ENCODE data around the gene LBHD2. TPM values are rescaled to one million over a fixed set of nuclear protein-coding genes. Genes with fewer than 3 reads are reported as not detected.

Gene LBHD2
- total RNA-seq, 1 experiment from 2014 or later = not detected

GRCh38 chr14:103131580-103131979 is 47.6 kb downstream of the LBHD2 start:
- Histone ChIP-seq H3K9me3 (ENCODE audit: control insufficient read depth, insufficient read depth, low read depth, low read length) (no peaks in the 10 kb centered on the region), H3K27me3 (ENCODE audit: control insufficient read depth, insufficient read depth, low read length) (no peaks in the 10 kb centered on the region), H3K4me1 (ENCODE audit: control insufficient read depth, insufficient read depth, low read length) (peaks cover 70% of the 10 kb centered on the region), H3K27ac (ENCODE audit: low read length) (no peak overlapping the region; the same call in 1 of the 2 replicates), H3K4me3 (ENCODE audit: low read depth in 2 of 2, low read length in 2 of 2) (no peak overlapping the region), H3K36me3 (ENCODE audit: control insufficient read depth, insufficient read depth, low read length) (0 out of 2 replicates have a peak, but pooled peaks cover 2% of the 10 kb centered on the region)
- no TSS peak for BruUV-seq (replicated peaks)
- POLR2A ChIA-PET = no interaction called here
- TF ChIP-seq SIN3A (IDR thresholded peaks at IDR 0.05; ENCODE audit: borderline replicate concordance, insufficient read depth, low read depth, low read length) (no peak), CTCF (IDR thresholded peaks at IDR 0.05) (no peak), POLR2AphosphoS5 (IDR thresholded peaks at IDR 0.05; ENCODE audit: low read depth, low read length) (no peak), REST (IDR thresholded peaks at IDR 0.05; ENCODE audit: insufficient read depth in 1 of 2, low read depth in 2 of 2, low read length in 1 of 2) (no peak), TCF7L2 (IDR thresholded peaks at IDR 0.05; ENCODE audit: low read depth, low read length) (no peak)
- ATAC-seq (no peak), DNase-seq (ENCODE audit: low read depth, low spot score) (no peak)
- in situ Hi-C loops (cut with HindIII; ENCODE audit: low pct_unique_long_range_greater_than_20kb, low sequenced_read_pairs) = no loop called here
- intact Hi-C loops (cut with micrococcal nuclease; ENCODE audit: unreplicated experiment) = no loop called here
- CTCF ChIA-PET = no interaction called here

GRCh38 chr14:103132381-103133209 is 48.6 kb downstream of the LBHD2 start:
- DNase-seq (ENCODE audit: low read depth, low spot score) (no peak), ATAC-seq (no peak)
- intact Hi-C loops (cut with micrococcal nuclease; ENCODE audit: unreplicated experiment) = no loop called here
- H3K27me3 ChIP-seq (ENCODE audit: control insufficient read depth, insufficient read depth, low read length) = no peaks in the 10 kb centered on the region
- CTCF ChIA-PET = no interaction called here
- in situ Hi-C loops (cut with HindIII; ENCODE audit: low pct_unique_long_range_greater_than_20kb, low sequenced_read_pairs) = no loop called here
- POLR2A ChIA-PET = no interaction called here
- no TSS peak for BruUV-seq (replicated peaks)
- H3K27ac ChIP-seq (ENCODE audit: low read length) = peak overlapping the region; percentile 51
- no peaks in the 10 kb centered on the region for H3K9me3 ChIP-seq (ENCODE audit: control insufficient read depth, insufficient read depth, low read depth, low read length)
- peaks cover 78% of the 10 kb centered on the region for H3K4me1 ChIP-seq (ENCODE audit: control insufficient read depth, insufficient read depth, low read length)
- no peak for TF ChIP-seq TCF7L2 (IDR thresholded peaks at IDR 0.05; ENCODE audit: low read depth, low read length)
- no peak; the same call in 1 of the 2 replicates for TF ChIP-seq POLR2AphosphoS5 (IDR thresholded peaks at IDR 0.05; ENCODE audit: low read depth, low read length)
- TF ChIP-seq SIN3A (IDR thresholded peaks at IDR 0.05; ENCODE audit: borderline replicate concordance, insufficient read depth, low read depth, low read length) = no peak
- no peak for TF ChIP-seq REST (IDR thresholded peaks at IDR 0.05; ENCODE audit: insufficient read depth in 1 of 2, low read depth in 2 of 2, low read length in 1 of 2)
- no peak for TF ChIP-seq CTCF (IDR thresholded peaks at IDR 0.05)
- H3K36me3 ChIP-seq (ENCODE audit: control insufficient read depth, insufficient read depth, low read length) = 0 out of 2 replicates have a peak, but pooled peaks cover 2% of the 10 kb centered on the region
- no peak overlapping the region for H3K4me3 ChIP-seq (ENCODE audit: low read depth in 2 of 2, low read length in 2 of 2)

Measured in Panc1 (cell line).